Measurements from ENCODE around the gene SEL1L3. TPM values are rescaled to one million over a fixed set of nuclear protein-coding genes. Genes with fewer than 3 reads are reported as not detected.

SEL1L3 gene
- total RNA-seq, 1 donor from 2014 or later = 3.2 TPM

- peaks cover 8% of the 10 kb centered on the region for H3K36me3 ChIP-seq
- intact Hi-C loops (cut with micrococcal nuclease) = no loop called here
- H3K27ac ChIP-seq (replicated peaks) = no peak overlapping the region
- H3K9me3 ChIP-seq (replicated peaks) = no peaks in the 10 kb centered on the region
- DNase-seq = no peak
- peaks cover 20% of the 10 kb centered on the region for H3K4me1 ChIP-seq
- TF ChIP-seq CTCF (IDR thresholded peaks at IDR 0.05; ENCODE audit: borderline replicate concordance) = no peak
- no peak overlapping the region for H3K4me3 ChIP-seq
- H3K27me3 ChIP-seq (ENCODE audit: low read depth) = no peaks in the 10 kb centered on the region
Measured at GRCh38 chr4:25815586-25815985, 47.2 kb downstream of the SEL1L3 start.

- no peaks in the 10 kb centered on the region for H3K27me3 ChIP-seq (ENCODE audit: low read depth)
- intact Hi-C loops (cut with micrococcal nuclease) = no loop called here
- peak; percentile 23 for DNase-seq
- H3K4me3 ChIP-seq = no peak overlapping the region
- H3K27ac ChIP-seq (replicated peaks) = no peak overlapping the region
- H3K4me1 ChIP-seq = peaks cover 20% of the 10 kb centered on the region
- H3K36me3 ChIP-seq = no peaks in the 10 kb centered on the region
- no peak for TF ChIP-seq CTCF (IDR thresholded peaks at IDR 0.05; ENCODE audit: borderline replicate concordance)
- H3K9me3 ChIP-seq (replicated peaks) = no peaks in the 10 kb centered on the region
Measured at GRCh38 chr4:25814301-25815136, 48.3 kb downstream of the SEL1L3 start.

GRCh38 chr4:25813448-25814106 lies 49.2 kb downstream of the SEL1L3 start:
- no peak overlapping the region for H3K27ac ChIP-seq (replicated peaks)
- no peaks in the 10 kb centered on the region for H3K27me3 ChIP-seq (ENCODE audit: low read depth)
- no peak for DNase-seq
- no peaks in the 10 kb centered on the region for H3K9me3 ChIP-seq (replicated peaks)
- H3K4me3 ChIP-seq = no peak overlapping the region
- TF ChIP-seq CTCF (IDR thresholded peaks at IDR 0.05; ENCODE audit: borderline replicate concordance) = no peak
- intact Hi-C loops (cut with micrococcal nuclease) = no loop called here
- peaks cover 20% of the 10 kb centered on the region for H3K4me1 ChIP-seq
- no peaks in the 10 kb centered on the region for H3K36me3 ChIP-seq

- no peak for TF ChIP-seq CTCF (IDR thresholded peaks at IDR 0.05; ENCODE audit: borderline replicate concordance)
- no peak for DNase-seq
- Histone ChIP-seq H3K9me3 (replicated peaks) (no peaks in the 10 kb centered on the region), H3K27me3 (ENCODE audit: low read depth) (no peaks in the 10 kb centered on the region), H3K27ac (replicated peaks) (no peak overlapping the region), H3K4me3 (no peak overlapping the region), H3K36me3 (no peaks in the 10 kb centered on the region), H3K4me1 (peaks cover 20% of the 10 kb centered on the region)
- intact Hi-C loops (cut with micrococcal nuclease) = no loop called here
Measured at GRCh38 chr4:25811841-25812240, 50.9 kb downstream of the SEL1L3 start.

- Histone ChIP-seq H3K27ac (replicated peaks) (no peak overlapping the region), H3K36me3 (no peaks in the 10 kb centered on the region), H3K27me3 (ENCODE audit: low read depth) (no peaks in the 10 kb centered on the region), H3K9me3 (replicated peaks) (no peaks in the 10 kb centered on the region), H3K4me3 (no peak overlapping the region), H3K4me1 (peaks cover 20% of the 10 kb centered on the region)
- TF ChIP-seq CTCF (IDR thresholded peaks at IDR 0.05; ENCODE audit: borderline replicate concordance) = no peak
- intact Hi-C loops (cut with micrococcal nuclease) = no loop called here
- no peak for DNase-seq
Measured at GRCh38 chr4:25811374-25811690, 51.5 kb downstream of the SEL1L3 start.
